Renal pelvis (tissue), 4 donors: ENCODE measurements around the gene IDUA. TPM values are rescaled to one million over a fixed set of nuclear protein-coding genes. Genes with fewer than 3 reads are reported as not detected.
"Not testable (repeated sequence)": the region's sequence is repeated elsewhere in the genome, so short reads cannot be mapped to it uniquely, and the experiment has no call there.

Experiments used
- DNase-seq: peaks from one replicate; pipeline ENCODE4 v3.0.0-alpha.2; 2013
- polyA plus RNA-seq, 3 donors: library from polyadenylated mRNA; unstranded; fragments of 120-200 nt; gene quantifications; one replicate each; pipeline ENCODE4 v1.2.1, GENCODE V29; 2013; ENCODE audit not compliant: insufficient read length in 3 of 3

The IDUA gene
- polyA plus RNA-seq, 3 donors = 17.2 to 19.8 (median 19.0) TPM

GRCh38 chr4:1044469-1045192, 57.8 kb downstream of the IDUA start:
- no peak for DNase-seq

GRCh38 chr4:1045193-1045594, 58.4 kb downstream of the IDUA start:
- DNase-seq = no peak

GRCh38 chr4:1045595-1046201, 58.9 kb downstream of the IDUA start:
- DNase-seq = no peak

GRCh38 chr4:1046581-1047011, 59.8 kb downstream of the IDUA start:
- not testable (repeated sequence) for DNase-seq

- DNase-seq = no peak
These were observed 60.5 kb downstream of the IDUA start for GRCh38 chr4:1047106-1047975.

GRCh38 chr4:1047976-1048772, 61.3 kb downstream of the IDUA start:
- DNase-seq = no peak

- DNase-seq = no peak
These were observed 62.1 kb downstream of the IDUA start for GRCh38 chr4:1048773-1049590.

GRCh38 chr4:1049591-1049905, 62.7 kb downstream of the IDUA start:
- no peak for DNase-seq

GRCh38 chr4:1050486-1051213, 63.8 kb downstream of the IDUA start:
- no peak for DNase-seq

- DNase-seq = no peak
These were observed 64.6 kb downstream of the IDUA start for GRCh38 chr4:1051472-1051871.

- no peak for DNase-seq
These were observed 65.4 kb downstream of the IDUA start for GRCh38 chr4:1052231-1052671.

- DNase-seq = no peak
These were observed 66.3 kb downstream of the IDUA start for GRCh38 chr4:1053080-1053661.

- DNase-seq = not testable (repeated sequence)
These were observed 67.0 kb downstream of the IDUA start for GRCh38 chr4:1053891-1054290.

Other genes starting within 250 kb of the IDUA start
- 1 to 10 TPM; 3.0 to 3.5 (median 3.1) TPM for gene CPLX1, start 160.9 kb upstream of the IDUA start, polyA plus RNA-seq
- gene GAK, start 54.7 kb upstream of the IDUA start, polyA plus RNA-seq = 10 to 100 TPM; 69.7 to 87.9 (median 73.2) TPM
- gene TMEM175, start 54.6 kb upstream of the IDUA start, polyA plus RNA-seq = 10 to 100 TPM; 22.3 to 26.6 (median 25.3) TPM
- gene DGKQ, start 13.5 kb upstream of the IDUA start, polyA plus RNA-seq = 10 to 100 TPM in 1 of 3 donors, 1 to 10 TPM in 2; 9.0 to 10.8 (median 9.1) TPM
- gene SLC26A1, start 6.4 kb downstream of the IDUA start, polyA plus RNA-seq = 10 to 100 TPM; 14.2 to 23.4 (median 19.3) TPM
- 10 to 100 TPM; 42.6 to 43.8 (median 42.9) TPM for gene FGFRL1, start 24.6 kb downstream of the IDUA start, polyA plus RNA-seq
- gene RNF212, start 126.5 kb downstream of the IDUA start, polyA plus RNA-seq = 10 to 100 TPM in 2 of 3 donors, 1 to 10 TPM in 1; 9.1 to 19.8 (median 18.7) TPM
- gene SPON2, start 185.5 kb downstream of the IDUA start, polyA plus RNA-seq = 10 to 100 TPM in 2 of 3 donors, 1 to 10 TPM in 1; 9.3 to 14.7 (median 14.5) TPM